SK-N-SH (cell line): ENCODE results near the gene DIMT1. TPM values are rescaled to one million over a fixed set of nuclear protein-coding genes. Genes with fewer than 3 reads are reported as not detected.

Experiments
- CTCF ChIA-PET: fragments of 300-600, 350-600 bp; formaldehyde crosslinking; extraction: SDS; loops from one replicate; lab custom pipeline; 2021; lab: Yijun Ruan, JAX
- POLR2A ChIA-PET: fragments of 350-600 bp; sonication (Branson Sonifier 250); formaldehyde crosslinking; extraction: SDS; loops from one replicate; lab custom pipeline; 2020; ENCODE audit warnings: antibody characterized with exemption, inconsistent platforms; lab: Yijun Ruan, JAX
- DNase-seq: peaks from one replicate; pipeline ENCODE4 v3.0.0; 2012
- H2AFZ ChIP-seq: fragments of 200-600 bp; sonication (generic); 2 replicates; pipeline ENCODE4 v1.8.1; 2016; ENCODE audit warnings: antibody characterized with exemption, mild to moderate bottlenecking, low read depth
- H3F3A ChIP-seq: fragments of 200-600 bp; sonication (generic); replicated peaks from 2 replicates; pipeline ENCODE3; 2016; ENCODE audit warnings: antibody characterized with exemption, mild to moderate bottlenecking; ENCODE audit not compliant: insufficient read depth
- H3K27ac ChIP-seq, 2 experiments: fragments of 200-500 bp in 1 of 2; fragments of 200-600 bp in 1 of 2; sonication (Bioruptor generic) in 1 of 2; sonication (generic), shearing (Covaris generic) in 1 of 2; 2 replicates each; pipeline versions ENCODE4 v1.5.1 to v1.6.1; 2014 to 2016; ENCODE audit warnings: low read depth in 2 of 2, inconsistent platforms in 1 of 2, low read length in 1 of 2, mild to moderate bottlenecking in 1 of 2, mixed read lengths in 1 of 2
- H3K27me3 ChIP-seq: fragments of 200-600 bp; sonication (generic), shearing (Covaris generic); 2 replicates; pipeline ENCODE4 v1.6.1; 2016; ENCODE audit warnings: mixed run types; ENCODE audit not compliant: insufficient read depth
- H3K36me3 ChIP-seq, 2 experiments: fragments of 200-500 bp in 1 of 2; fragments of 200-600 bp in 1 of 2; sonication (Bioruptor generic) in 1 of 2; sonication (generic) in 1 of 2; replicated peaks in 1 of 2; 2 replicates each; pipeline versions ENCODE3 to v1.5.1; 2014 to 2016; ENCODE audit warnings: low read length in 1 of 2, mild to moderate bottlenecking in 1 of 2; ENCODE audit not compliant: insufficient read depth in 2 of 2, control insufficient read depth in 1 of 2
- H3K4me1 ChIP-seq, 2 experiments: fragments of 200-500 bp in 1 of 2; fragments of 200-600 bp in 1 of 2; sonication (Bioruptor generic) in 1 of 2; sonication (generic), shearing (Covaris generic) in 1 of 2; 2 replicates each; pipeline versions ENCODE4 v1.5.1 to v1.6.1; 2014 to 2016; ENCODE audit warnings: low read depth in 1 of 2, low read length in 1 of 2, mixed run types in 1 of 2; ENCODE audit not compliant: insufficient read depth in 2 of 2, control insufficient read depth in 1 of 2
- H3K4me2 ChIP-seq: fragments of 200-600 bp; sonication (generic), shearing (Covaris generic); 2 replicates; pipeline ENCODE4 v1.6.1; 2017; ENCODE audit warnings: mixed run types
- H3K4me3 ChIP-seq, 2 experiments: fragments of 200-500 bp in 1 of 2; fragments of 200-600 bp in 1 of 2; sonication (Bioruptor generic) in 1 of 2; sonication (generic), shearing (Covaris generic) in 1 of 2; 2 replicates each; pipeline versions ENCODE4 v1.5.1 to v1.8.1; 2014 to 2016; ENCODE audit warnings: low read depth in 2 of 2, inconsistent platforms in 1 of 2, low read length in 1 of 2, mild to moderate bottlenecking in 1 of 2, mixed read lengths in 1 of 2, moderate library complexity in 1 of 2
- H3K79me2 ChIP-seq: fragments of 200-600 bp; sonication (generic); 2 replicates; pipeline ENCODE4 v1.8.1; 2017; ENCODE audit warnings: mild to moderate bottlenecking; ENCODE audit not compliant: insufficient read depth
- H3K9ac ChIP-seq: fragments of 200-600 bp; sonication (generic); 2 replicates; pipeline ENCODE4 v1.6.1; 2017; ENCODE audit warnings: mixed run types
- H3K9me2 ChIP-seq: fragments of 200-600 bp; sonication (generic); 2 replicates; pipeline ENCODE4 v1.6.1; 2017; ENCODE audit warnings: mixed run types
- H3K9me3 ChIP-seq: fragments of 200-600 bp; sonication (generic); 2 replicates; pipeline ENCODE4 v1.6.1; 2017; ENCODE audit warnings: mixed run types, mild to moderate bottlenecking, moderate library complexity
- H4K20me1 ChIP-seq: fragments of 200-600 bp; sonication (generic); 2 replicates; pipeline ENCODE4 v1.6.1; 2017; ENCODE audit warnings: mild to moderate bottlenecking, mixed run types; ENCODE audit not compliant: insufficient read depth
- ELF1 ChIP-seq: IDR thresholded peaks from 2 replicates; pipeline ENCODE4 v1.4.0; 2012
- FOSL2 ChIP-seq: IDR thresholded peaks from 2 replicates; pipeline ENCODE4 v1.4.0; 2012; ENCODE audit warnings: low read depth, mild to moderate bottlenecking, moderate library complexity, borderline replicate concordance
- FOXM1 ChIP-seq: IDR thresholded peaks from 2 replicates; pipeline ENCODE4 v1.4.0; 2012; ENCODE audit warnings: low read depth, mild to moderate bottlenecking
- GABPA ChIP-seq: IDR thresholded peaks from 2 replicates; pipeline ENCODE4 v1.4.0; 2012; ENCODE audit warnings: low read depth, mild to moderate bottlenecking
- GATA2 ChIP-seq: sonication (generic); formaldehyde crosslinking; IDR thresholded peaks from 2 replicates; pipeline ENCODE4 v1.5.0; 2020; ENCODE audit warnings: mild to moderate bottlenecking, missing genetic modification reagents
- JUND ChIP-seq: IDR thresholded peaks from 2 replicates; pipeline ENCODE4 v1.4.0; 2012
- MXI1 ChIP-seq: IDR thresholded peaks from 2 replicates; pipeline ENCODE4 v1.6.1; 2012; ENCODE audit warnings: mild to moderate bottlenecking, low read depth, low read length, improper control_type of control experiment
- NRF1 ChIP-seq: IDR thresholded peaks from 2 replicates; pipeline ENCODE4 v1.6.1; 2012; ENCODE audit warnings: low read depth, mild to moderate bottlenecking, low read length
- POLR2AphosphoS5 ChIP-seq: IDR thresholded peaks from 2 replicates; pipeline ENCODE4 v1.6.1; 2012; ENCODE audit warnings: low read depth, low read length
- RFX5 ChIP-seq: IDR thresholded peaks from 2 replicates; pipeline ENCODE4 v1.6.1; 2012; ENCODE audit warnings: mild to moderate bottlenecking, improper control_type of control experiment, low read length
- RXRA ChIP-seq: IDR thresholded peaks from 2 replicates; pipeline ENCODE4 v1.4.0; 2012; ENCODE audit warnings: low read depth, mild to moderate bottlenecking, borderline replicate concordance
- TAF1 ChIP-seq: IDR thresholded peaks from 2 replicates; pipeline ENCODE4 v1.6.1; 2012; ENCODE audit warnings: low read depth, mild to moderate bottlenecking, low read length, moderate library complexity, borderline replicate concordance
- YY1 ChIP-seq: IDR thresholded peaks from 2 replicates; pipeline ENCODE4 v1.4.0; 2012; ENCODE audit warnings: low read depth, mild to moderate bottlenecking
- WGBS: methylation state at CpG from one replicate; pipeline ENCODE4 v1.1.6; 2017; ENCODE audit warnings: low lambda C conversion rate; 5-methylcytosine and 5-hydroxymethylcytosine counted together
- polyA plus RNA-seq, 3 experiments: library from polyadenylated mRNA; depleted of rRNA; stranded (reverse); fragments of >200 nt; gene quantifications; 2 replicates each; pipeline ENCODE4 v1.2.3, GENCODE V29; 2012
- TF ChIP-seq, protein P1 (sequence below): IDR thresholded peaks from 2 replicates; pipeline ENCODE4 v1.4.0; 2012; ENCODE audit warnings: low read depth
- TF ChIP-seq, protein P2 (sequence below): IDR thresholded peaks from 2 replicates; pipeline ENCODE4 v1.6.1; 2012; ENCODE audit warnings: mild to moderate bottlenecking, low read depth, low read length, moderate library complexity
- TF ChIP-seq, protein P3 (sequence below): fragments of 150-350 bp; IDR thresholded peaks from 2 replicates; pipeline ENCODE4 v1.6.1; 2016; ENCODE audit warnings: mild to moderate bottlenecking, low read depth, low read length

The DIMT1 gene
- polyA plus RNA-seq, 1 of the 3 experiments (the other 2 are of a cell fraction): 29.5 TPM

DNA sequence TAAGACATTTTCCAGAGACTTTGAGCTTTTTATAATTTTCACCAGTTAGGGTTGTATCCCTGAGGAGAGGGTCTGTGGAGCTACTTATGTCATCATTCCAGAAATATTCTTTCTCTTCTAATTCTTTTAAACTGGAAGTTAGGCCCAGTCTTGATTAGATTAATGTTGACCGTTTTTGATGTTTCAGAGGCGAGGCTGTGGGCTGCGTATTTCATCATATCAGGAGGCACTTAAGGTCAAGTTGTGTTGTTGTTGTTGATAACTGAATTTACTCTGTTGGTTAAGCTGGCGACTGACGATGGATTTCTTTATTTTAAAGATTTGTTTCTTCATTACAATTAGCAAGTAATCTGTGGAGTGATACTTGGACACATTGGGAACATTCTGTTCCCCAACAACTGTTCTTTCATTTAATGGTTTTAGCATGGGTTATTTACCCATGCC is 28.9 kb upstream of the DIMT1 start (continued):
- TF ChIP-seq, protein P1, sequence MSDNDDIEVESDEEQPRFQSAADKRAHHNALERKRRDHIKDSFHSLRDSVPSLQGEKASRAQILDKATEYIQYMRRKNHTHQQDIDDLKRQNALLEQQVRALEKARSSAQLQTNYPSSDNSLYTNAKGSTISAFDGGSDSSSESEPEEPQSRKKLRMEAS: no peak

DNA sequence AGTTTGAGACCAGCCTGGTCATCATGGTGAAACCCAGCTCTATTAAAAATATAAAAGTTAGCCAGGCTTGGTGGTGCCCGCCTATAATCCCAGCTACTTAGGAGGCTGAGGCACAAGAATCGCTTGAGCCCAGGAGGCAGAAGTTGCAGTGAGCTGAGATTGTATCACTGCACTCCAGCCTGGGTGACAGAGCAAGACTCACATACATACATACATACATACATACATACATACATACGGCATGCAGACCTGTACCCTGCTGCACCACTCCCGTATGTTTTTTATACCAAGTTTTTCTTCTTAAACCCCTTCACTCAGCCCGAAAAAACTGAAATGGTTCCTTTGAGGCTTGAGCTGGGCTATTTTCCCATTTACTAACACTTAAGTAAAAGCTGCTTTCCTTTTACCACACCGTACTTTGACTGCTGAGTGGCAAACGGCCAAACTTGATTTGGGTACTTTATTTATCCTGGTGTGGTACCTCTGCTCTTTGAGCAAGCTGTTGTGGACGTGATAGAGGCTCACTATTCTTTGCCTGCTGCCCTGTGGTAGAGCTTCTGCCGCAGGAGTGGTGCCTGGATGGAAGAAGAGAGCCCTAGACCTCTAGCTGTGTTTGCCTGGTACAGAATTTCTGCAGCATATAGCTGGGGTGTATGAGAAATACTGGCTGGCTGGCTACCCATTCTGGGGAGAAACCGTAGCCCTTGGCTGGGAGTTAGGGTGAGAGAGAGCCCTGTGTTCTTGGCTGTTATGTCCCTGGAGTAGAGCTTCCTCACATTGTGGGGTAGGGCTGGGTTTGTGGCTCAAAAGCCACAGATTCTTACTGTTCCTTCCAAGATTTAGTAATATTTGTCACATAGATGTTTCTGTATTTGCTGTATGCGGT is 28.3 kb upstream of the DIMT1 start:
- WGBS: 91% methylated on average over 8 of the region's 11 CpGs
- POLR2A ChIA-PET: interaction anchor here (1.0 kb wide), 1 partner anchor 20 kb away, joined by 3 read pairs; the partner anchor contains the start of gene IPO11
- H3K9me3 ChIP-seq: no peaks in the 10 kb centered on the region
- no peaks in the 10 kb centered on the region; a peak in 2 of 4 replicates for H3K4me1 ChIP-seq
- peaks cover 3% of the 10 kb centered on the region; the same call in 1 of the 2 replicates for H4K20me1 ChIP-seq
- no peaks in the 10 kb centered on the region for H3K36me3 ChIP-seq
- H2AFZ ChIP-seq: no peak overlapping the region
- no peaks in the 10 kb centered on the region for H3K9me2 ChIP-seq
- H3K4me3 ChIP-seq: no peak overlapping the region
- TF ChIP-seq TAF1: no peak
- TF ChIP-seq, protein P2, sequence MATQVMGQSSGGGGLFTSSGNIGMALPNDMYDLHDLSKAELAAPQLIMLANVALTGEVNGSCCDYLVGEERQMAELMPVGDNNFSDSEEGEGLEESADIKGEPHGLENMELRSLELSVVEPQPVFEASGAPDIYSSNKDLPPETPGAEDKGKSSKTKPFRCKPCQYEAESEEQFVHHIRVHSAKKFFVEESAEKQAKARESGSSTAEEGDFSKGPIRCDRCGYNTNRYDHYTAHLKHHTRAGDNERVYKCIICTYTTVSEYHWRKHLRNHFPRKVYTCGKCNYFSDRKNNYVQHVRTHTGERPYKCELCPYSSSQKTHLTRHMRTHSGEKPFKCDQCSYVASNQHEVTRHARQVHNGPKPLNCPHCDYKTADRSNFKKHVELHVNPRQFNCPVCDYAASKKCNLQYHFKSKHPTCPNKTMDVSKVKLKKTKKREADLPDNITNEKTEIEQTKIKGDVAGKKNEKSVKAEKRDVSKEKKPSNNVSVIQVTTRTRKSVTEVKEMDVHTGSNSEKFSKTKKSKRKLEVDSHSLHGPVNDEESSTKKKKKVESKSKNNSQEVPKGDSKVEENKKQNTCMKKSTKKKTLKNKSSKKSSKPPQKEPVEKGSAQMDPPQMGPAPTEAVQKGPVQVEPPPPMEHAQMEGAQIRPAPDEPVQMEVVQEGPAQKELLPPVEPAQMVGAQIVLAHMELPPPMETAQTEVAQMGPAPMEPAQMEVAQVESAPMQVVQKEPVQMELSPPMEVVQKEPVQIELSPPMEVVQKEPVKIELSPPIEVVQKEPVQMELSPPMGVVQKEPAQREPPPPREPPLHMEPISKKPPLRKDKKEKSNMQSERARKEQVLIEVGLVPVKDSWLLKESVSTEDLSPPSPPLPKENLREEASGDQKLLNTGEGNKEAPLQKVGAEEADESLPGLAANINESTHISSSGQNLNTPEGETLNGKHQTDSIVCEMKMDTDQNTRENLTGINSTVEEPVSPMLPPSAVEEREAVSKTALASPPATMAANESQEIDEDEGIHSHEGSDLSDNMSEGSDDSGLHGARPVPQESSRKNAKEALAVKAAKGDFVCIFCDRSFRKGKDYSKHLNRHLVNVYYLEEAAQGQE: no peak
- no peak for TF ChIP-seq ELF1
- TF ChIP-seq RFX5: no peak
- no peak for TF ChIP-seq JUND
- no peak for TF ChIP-seq FOSL2
- TF ChIP-seq YY1: no peak
- no peak for TF ChIP-seq MXI1
- TF ChIP-seq RXRA: no peak
- TF ChIP-seq GABPA: no peak
- no peak for TF ChIP-seq NRF1
- no peak for TF ChIP-seq POLR2AphosphoS5
- no peak for TF ChIP-seq GATA2 (CRISPR knock-in tag)
- TF ChIP-seq, protein P3, sequence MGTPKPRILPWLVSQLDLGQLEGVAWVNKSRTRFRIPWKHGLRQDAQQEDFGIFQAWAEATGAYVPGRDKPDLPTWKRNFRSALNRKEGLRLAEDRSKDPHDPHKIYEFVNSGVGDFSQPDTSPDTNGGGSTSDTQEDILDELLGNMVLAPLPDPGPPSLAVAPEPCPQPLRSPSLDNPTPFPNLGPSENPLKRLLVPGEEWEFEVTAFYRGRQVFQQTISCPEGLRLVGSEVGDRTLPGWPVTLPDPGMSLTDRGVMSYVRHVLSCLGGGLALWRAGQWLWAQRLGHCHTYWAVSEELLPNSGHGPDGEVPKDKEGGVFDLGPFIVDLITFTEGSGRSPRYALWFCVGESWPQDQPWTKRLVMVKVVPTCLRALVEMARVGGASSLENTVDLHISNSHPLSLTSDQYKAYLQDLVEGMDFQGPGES: no peak
- TF ChIP-seq FOXM1: no peak
- no peak overlapping the region for H3K4me2 ChIP-seq
- H3K27ac ChIP-seq: no peak overlapping the region
- peaks cover 94% of the 10 kb centered on the region for H3K79me2 ChIP-seq
- DNase-seq: no peak
- H3K9ac ChIP-seq: no peak overlapping the region
- CTCF ChIA-PET: interaction anchor here (0.6 to 4.7 kb wide), 4 partner anchors 9 to 39 kb away, joined by 3 to 23 read pairs (median 8); no protein-coding TSS in a partner anchor
- no peaks in the 10 kb centered on the region for H3F3A ChIP-seq
- no peaks in the 10 kb centered on the region for H3K27me3 ChIP-seq
